Umbilical cord (tissue), 2 donors: Measurements from ENCODE around the gene TACC3. TPM values are rescaled to one million over a fixed set of nuclear protein-coding genes. Genes with fewer than 3 reads are reported as not detected.
A peak's percentile ranks its signal among the peaks of the same experiment; 100 is the strongest.

Experiments used
- DNase-seq: peaks from one replicate; pipeline ENCODE4 v3.0.0-alpha.2; 2015; ENCODE audit warnings: low spot score
- total RNA-seq: library from RNA; depleted of rRNA; stranded (reverse); fragments of >200 nt; gene quantifications from one replicate; pipeline ENCODE4 v1.2.3, GENCODE V29; 2014; ENCODE audit warnings: low replicate concordance; ENCODE audit not compliant: insufficient read depth

TACC3 gene
- total RNA-seq, 1 donor from 2014 or later = 12.0 TPM

DNA sequence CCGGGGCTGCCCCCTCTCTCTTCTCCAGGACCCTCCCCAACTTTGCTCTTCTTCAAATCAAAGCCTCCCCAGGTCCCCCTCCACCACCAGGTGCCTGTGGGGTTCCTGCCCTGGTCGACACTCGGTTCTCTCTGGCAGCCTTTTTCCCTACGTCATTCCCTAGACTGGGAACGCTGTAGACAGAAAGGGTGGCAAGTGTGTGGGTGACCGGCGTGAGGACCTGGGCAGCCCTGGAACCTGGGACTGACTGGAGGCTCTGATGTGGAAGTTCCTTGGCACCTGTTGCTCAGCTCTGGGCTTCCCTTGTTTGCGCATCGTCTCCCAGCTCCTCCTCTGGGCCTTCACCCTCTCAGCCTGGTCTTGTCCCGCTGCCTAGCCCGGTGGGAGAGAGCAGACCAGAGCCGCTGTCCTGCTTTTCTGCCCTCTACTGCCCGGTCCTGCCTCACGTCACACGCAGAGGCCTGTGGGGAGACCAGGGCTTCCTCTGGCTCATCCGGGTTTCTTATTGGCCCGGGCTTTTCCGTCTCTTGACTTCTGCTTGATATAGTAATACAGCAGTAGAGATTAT is 1.3 kb downstream of the TACC3 start:
- no peak for DNase-seq

DNA sequence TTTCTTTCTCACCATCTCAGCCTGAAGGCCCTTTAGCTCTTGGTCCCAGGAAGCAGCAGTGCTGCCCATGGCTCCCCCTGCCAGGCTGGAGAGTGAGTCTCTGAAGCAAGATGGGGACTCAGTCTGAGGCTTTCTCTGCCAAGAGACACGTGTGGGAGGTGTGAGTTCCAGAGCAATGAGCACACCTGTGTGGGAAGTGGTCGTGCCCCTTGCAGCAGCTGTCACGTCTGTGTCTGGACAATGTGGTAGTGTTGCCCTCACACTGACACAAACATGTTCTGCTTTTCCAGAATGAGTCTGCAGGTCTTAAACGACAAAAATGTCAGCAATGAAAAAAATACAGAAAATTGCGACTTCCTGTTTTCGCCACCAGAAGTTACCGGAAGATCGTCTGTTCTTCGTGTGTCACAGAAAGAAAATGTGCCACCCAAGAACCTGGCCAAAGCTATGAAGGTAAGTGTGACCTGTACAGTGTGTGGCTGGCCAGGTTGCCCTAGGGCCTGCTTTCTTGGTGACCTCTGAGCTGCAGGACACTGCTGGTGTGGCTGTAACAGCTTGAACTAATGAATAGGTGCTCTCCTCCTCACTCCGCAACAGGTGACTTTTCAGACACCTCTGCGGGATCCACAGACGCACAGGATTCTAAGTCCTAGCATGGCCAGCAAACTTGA is 1.9 kb downstream of the TACC3 start:
- no peak for DNase-seq

DNA sequence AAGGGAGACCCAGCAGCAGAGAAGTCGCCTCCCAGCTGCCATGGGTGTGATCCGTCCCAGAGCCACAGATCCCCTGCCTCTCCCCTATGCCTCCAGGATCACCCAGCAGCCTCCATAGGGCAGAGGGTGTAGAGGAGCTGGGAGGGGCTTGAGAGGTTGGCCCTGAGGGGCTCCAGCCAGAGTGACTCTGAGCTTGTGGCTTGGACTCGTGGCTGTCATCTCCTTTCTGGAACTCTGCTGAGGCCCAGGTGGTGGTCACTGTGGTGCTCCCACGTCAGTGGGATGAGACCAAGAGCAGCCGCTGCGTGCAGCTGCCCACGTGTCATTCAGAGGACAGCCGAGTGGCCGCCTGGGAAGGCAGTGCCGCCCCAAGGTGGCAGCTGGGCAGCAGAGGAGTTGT is 4.2 kb downstream of the TACC3 start:
- DNase-seq = no peak

DNA sequence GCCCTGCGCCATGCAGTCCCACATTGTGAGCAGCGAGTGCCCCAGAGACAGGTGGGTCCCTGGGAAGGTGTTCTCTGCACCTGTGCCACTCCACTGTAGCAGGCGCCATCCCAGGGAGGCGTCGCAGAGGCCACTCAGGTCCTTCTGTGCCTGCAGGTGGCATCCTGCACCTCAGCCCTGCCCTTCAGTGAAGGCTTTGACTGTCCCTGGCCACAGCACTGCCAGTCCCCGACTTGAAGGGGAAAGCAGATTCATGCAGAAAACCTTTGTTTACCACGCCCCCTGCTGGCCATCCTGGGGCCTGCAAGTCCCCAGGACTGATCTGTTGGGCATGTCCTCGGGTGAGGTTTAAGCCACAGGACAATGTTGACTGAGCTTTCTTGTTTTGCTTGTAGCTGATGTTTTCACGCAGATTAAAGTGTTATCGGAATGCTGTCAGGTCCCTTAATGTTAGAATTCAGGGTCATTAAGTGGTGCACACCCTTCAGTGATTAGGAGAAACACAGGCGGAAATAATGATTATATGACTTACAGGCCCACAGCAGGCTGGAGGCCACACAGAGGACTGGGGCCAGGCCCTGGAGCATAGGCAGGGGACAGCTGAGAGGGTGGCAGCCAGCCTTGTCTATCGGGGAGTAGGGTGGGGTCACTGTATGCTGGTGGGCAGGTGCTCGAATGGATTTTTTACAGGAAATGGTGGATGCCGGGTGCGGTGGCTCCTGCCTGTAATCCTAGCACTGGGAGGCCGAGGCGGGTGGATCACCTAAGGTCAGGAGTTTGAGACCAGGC is 5.0 kb downstream of the TACC3 start:
- peak; percentile 82 for DNase-seq

DNA sequence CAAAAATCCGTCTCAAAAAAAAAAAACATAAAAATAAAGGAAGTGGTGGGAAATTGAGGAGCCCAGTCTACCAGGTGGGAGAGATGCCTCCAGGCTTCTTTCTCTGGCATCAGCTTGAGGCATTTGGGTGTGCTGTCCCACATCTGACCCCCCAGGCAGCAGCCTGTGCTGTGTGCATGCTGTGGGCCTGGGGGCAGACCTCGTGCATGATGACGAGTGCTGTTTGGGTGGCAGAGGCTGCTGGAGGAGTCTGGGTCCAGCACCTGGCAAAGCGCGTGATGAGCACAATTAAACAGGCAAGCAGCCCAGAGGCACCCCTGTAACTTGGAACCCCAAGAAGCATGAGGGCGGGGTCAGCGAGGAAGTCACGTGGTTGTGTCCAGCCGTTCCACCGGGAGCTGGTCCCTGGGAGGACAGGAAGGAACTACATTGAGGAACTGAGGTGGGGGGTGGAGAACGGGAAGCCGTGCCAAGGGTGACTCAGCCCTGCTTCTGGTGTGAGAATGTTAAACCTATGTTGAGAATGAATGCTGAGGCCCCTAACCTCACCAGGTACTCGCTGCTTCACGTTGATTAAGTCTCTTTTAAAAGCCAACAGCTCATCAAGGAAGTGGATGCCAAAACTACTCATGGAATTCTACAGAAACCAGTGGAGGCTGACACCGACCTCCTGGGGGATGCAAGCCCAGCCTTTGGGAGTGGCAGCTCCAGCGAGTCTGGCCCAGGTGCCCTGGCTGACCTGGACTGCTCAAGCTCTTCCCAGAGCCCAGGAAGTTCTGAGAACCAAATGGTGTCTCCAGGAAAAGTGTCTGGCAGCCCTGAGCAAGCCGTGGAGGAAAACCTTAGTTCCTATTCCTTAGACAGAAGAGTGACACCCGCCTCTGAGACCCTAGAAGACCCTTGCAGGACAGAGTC is 6.1 kb downstream of the TACC3 start:
- no peak for DNase-seq

DNA sequence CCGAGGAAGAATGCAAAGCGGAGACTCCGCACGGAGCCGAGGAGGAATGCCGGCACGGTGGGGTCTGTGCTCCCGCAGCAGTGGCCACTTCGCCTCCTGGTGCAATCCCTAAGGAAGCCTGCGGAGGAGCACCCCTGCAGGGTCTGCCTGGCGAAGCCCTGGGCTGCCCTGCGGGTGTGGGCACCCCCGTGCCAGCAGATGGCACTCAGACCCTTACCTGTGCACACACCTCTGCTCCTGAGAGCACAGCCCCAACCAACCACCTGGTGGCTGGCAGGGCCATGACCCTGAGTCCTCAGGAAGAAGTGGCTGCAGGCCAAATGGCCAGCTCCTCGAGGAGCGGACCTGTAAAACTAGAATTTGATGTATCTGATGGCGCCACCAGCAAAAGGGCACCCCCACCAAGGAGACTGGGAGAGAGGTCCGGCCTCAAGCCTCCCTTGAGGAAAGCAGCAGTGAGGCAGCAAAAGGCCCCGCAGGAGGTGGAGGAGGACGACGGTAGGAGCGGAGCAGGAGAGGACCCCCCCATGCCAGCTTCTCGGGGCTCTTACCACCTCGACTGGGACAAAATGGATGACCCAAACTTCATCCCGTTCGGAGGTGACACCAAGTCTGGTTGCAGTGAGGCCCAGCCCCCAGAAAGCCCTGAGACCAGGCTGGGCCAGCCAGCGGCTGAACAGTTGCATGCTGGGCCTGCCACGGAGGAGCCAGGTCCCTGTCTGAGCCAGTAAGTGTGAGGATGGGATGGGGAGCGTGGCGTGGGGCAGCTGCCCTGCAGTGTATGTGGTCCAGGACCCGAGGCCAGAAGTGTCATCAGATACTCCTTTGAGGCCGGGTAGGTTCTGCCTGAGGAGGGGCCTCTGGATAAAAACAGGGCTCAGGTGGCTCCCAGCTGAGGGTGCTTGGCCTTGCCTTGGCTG is 7.0 kb downstream of the TACC3 start:
- no peak for DNase-seq

DNA sequence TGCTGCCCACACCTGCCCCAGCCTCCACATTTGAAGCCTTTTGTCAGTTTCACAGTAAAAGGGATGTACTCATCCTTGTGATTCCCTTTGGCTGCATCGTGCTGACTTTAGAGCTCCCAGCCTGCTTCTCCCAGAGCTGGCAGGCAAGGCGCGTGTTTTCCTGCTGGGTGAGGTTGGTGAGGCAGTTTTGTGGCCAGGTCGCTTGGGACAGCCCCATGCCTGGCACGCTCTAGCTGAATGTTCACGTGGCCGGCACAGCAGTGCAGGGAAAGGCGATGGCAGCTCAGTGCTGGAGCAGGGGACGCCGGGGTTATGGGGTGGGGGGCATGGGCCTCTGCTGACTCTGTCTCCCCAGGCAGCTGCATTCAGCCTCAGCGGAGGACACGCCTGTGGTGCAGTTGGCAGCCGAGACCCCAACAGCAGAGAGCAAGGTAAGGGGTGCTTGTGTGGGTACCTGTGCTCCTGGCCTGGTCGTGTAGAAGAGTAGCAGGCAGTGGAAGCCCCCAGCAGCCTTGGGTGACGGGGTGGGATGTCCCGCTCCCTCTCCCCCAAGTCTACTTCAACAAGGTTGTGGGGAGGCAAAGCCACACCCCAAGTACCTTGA is 9.3 kb downstream of the TACC3 start:
- no peak for DNase-seq

DNA sequence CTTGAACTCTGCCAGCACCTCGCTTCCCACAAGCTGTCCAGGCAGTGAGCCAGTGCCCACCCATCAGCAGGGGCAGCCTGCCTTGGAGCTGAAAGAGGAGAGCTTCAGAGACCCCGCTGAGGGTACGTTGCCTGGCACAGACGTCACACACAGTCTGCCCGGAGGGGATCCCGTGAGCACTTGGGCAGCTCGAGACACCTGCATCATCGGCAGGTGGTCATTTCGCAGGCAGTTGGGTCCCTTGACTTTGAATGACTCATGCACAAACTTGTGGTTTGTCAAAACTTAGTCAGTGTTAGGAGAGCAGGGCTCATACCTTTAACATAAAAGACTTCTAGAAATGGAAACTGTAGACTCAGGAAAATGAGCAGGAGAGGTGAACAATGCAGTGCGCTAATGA is 9.9 kb downstream of the TACC3 start:
- DNase-seq = no peak

DNA sequence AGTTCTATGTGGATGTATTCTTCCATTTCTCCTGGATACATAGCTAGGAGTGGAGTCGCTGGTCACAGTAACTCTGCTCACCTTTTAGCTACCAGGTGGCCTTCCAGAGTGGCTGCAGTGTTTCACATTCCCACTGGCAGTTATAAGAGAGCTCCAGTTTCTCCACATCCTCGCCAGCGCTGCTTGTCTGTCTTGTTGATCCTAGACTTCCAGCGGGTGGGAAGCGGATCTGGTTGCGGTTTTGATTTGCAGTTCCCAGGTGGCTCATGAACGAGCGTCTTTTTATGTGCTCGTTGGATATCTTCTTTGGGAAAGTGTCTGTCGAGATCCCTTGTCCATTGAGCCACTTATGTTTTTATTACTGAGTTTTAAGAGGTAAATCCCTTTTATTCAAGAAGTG is 11.6 kb downstream of the TACC3 start:
- no peak for DNase-seq

DNA sequence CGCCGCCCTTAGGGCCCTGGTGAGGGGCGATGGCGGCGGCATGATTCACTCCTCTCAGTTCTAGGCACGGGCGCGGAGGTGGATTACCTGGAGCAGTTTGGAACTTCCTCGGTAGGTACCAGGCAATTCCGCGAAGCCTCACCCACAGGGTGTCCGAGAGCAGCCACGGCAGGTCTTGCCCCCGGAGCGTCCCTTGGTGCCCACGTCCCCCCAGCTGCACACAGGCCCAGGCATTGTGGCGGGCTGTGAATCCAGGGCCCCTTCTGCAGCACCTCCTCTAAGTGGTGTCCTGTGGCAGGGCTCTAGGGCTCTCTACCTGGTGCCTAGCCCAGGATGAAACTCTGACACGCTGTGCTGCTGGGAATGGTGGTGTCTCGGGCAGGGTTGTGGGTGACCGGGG is 13.9 kb downstream of the TACC3 start:
- no peak for DNase-seq

DNA sequence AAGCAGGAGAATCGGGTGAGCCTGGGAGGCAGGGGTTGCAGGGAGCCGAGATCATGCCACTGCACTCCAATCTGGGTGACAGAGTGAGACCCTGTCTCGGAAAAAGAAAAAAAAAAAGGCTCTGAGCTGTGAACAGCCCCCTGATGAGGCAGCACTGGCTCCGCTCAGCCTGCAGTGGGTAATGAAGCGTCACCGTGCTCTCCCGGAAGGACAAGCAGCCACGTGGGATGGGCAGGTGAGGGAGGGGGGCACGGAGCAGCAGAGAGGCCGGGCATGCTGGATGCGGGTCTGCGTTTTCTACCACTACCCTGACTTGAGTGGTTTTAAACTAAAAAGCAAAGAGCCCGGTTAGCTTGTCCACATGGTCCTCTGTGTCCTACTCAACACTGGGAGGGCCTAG is 15.5 kb downstream of the TACC3 start:
- no peak for DNase-seq

DNA sequence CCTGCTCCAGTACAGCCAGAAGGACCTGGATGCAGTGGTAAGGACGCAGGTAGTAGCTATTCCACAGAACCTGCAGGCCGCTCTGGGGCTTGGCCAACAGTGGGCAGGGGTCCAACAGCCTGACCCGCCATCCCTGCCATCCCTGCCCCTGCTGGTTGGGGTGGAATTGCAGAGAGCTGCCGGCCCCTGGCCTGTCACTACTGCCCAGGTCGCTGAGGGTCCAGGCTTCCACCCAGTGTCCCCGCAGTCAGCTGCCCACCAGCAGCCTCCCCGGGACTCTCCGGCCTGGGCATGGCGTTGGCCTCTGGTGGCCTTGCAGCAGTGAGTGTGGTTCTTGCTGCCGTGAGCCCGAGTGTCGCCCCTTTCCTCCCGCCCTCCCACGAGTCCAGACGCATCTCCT is 16.3 kb downstream of the TACC3 start:
- DNase-seq = no peak

DNA sequence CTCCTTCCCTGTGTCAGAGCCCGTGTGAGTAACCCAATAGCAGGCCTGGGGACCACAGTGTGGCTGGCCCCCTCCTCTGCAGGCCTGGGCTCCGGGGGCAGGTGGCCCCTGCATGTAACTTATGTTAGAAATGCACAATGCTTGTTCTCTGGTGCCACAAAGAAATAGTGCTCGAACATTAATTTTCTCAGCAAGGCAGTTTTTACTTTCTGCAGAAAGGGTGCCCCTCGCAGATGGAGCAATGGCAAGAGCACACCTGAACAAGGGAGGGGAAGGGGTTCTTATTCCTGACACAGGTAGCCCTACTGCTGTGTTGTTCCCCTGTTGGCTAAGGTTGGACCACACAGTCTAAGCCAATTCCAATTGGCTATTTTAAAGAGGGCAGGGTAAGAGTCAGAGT is 17.1 kb downstream of the TACC3 start:
- no peak for DNase-seq

DNA sequence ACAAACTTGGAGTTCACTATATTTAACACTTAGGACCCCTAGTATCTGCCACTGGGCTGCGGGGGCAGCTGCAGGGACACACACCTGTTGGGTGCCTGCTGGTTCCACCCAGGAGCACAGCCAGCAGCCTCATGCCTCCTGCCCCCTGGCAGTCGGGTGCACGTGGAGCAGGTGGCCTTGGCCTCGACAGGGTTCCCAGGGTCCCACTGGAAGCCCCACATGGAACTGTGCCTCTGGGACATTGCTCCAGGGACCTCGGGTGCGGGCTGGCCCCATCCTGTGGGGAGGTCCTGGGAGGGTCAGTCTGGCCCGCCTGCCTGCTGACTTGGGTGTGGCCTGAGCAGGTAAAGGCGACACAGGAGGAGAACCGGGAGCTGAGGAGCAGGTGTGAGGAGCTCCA is 18.0 kb downstream of the TACC3 start:
- DNase-seq = no peak

DNA sequence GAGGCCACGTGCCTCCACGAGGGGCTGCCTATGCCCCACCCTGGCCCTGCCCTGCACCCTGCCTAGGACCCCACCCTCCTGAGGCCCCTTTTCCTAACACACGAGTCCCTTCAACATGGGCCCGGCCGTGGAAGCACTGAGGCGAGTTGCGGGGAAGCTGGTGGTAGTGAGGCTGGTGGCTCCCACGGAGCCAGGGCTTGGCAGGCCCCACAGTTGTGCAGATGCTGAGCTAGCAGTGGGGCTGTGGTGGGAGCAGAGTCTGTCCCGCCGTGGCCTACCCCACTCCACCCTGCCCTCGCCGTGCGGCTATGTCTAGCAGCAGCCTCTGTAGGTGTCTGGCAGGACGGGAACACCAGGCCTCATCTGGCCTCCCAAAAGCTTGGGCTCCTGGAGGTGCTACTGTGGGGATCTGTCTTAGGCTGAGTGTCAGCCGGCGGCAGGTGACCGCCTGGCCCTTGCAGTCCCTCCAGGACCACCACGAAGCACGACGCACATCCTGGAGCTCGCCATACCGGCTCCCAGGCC is 18.8 kb downstream of the TACC3 start:
- DNase-seq = no peak

DNA sequence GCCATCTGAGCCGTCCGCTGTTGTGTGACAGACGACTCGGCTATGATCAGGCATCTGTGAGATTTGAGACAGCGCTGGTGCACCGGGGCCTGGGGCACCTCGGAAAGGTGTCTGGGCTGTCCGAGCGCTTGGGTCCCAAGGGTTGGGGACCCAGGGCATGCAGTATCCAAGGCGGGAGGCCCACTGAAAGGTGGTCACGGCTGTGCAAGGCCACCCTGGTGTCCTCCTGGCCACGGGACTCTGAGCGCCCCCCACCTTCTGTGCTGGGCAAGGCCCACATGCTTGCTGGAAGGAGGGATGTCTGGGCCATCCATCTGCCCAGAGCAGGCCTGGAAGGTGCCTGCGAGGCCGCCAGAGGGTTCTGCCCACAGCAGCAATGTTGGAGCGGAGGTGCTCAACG is 19.9 kb downstream of the TACC3 start:
- no peak for DNase-seq

DNA sequence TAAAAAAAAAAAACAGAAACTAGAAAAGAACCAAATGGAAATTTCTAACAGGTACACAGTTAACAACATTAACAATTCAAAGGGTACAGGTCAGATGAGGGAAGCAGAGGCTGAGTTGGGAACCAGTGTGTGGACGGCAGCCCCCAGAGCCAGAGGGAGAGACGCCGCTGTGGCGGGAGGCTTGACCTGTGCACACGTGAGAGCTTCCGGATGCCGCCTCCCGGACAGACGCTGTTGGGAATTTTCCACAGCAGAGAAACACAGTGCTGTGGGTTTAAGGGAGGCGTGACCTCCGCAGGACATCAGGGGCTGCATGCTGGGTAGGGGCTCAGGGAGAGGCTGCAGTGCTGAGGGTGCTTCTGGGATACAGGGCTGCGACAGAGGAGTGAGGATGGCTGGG is 22.2 kb downstream of the TACC3 start:
- DNase-seq = no peak

DNA sequence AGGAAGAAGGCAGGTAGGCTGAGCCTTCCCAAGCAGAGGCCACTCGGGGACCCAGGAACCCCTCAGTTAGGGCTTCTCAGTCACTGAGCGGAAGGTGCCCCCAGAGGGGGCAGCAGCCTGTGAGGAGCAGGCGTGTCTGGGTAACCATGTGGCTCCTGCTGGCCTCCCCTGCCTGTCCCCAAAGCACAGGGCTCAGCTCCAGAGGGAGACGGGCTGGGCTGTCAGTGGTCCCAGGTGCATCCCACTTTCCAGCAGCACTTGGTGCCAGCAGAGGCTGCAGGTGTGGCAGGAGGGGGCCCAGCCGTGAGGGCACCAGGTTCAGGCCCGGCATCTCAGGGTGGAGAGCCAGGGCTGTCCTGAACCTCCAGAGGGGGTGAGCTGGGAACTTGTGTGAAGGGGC is 22.7 kb downstream of the TACC3 start:
- no peak for DNase-seq

DNA sequence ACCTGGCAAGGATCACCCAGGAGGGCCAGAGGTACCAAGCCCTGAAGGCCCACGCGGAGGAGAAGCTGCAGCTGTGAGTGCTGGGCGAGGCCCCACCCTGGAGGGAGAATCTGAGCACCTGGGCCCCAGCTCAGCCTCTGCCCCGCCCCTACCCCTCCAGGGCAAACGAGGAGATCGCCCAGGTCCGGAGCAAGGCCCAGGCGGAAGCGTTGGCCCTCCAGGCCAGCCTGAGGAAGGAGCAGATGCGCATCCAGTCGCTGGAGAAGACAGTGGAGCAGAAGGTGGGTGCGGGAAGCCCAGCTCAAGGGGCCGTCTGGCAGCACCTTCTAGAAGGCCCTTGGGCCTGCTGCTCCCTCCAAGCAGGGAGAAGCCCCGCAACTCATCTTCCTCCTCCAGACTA is 23.2 kb downstream of the TACC3 start:
- no peak for DNase-seq

DNA sequence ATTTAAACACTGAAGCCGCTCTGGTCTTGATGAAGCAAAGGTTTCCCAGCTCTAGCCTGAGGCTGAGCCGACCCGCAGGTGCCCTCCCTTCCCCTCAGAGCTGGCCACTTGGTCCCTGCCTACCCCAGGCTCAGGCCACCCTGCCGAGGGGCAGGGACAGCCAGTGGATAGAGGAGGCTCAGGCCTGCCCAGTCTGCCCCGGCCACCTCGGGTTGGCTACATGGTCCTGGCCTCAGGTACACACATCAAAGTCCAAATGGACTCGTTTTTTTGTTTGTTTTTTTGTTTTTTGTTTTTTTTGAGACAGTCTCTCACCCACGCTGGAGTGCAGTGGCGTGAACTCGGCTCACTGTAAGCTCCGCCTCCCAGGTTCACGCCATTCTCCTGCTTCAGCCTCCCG is 23.8 kb downstream of the TACC3 start:
- no peak for DNase-seq
